ENCODE results near the gene DSCAML1. TPM values are rescaled to one million over a fixed set of nuclear protein-coding genes. Genes with fewer than 3 reads are reported as not detected.

Gene DSCAML1
- total RNA-seq, 1 donor from 2014 or later, result 1.3 TPM

DNA sequence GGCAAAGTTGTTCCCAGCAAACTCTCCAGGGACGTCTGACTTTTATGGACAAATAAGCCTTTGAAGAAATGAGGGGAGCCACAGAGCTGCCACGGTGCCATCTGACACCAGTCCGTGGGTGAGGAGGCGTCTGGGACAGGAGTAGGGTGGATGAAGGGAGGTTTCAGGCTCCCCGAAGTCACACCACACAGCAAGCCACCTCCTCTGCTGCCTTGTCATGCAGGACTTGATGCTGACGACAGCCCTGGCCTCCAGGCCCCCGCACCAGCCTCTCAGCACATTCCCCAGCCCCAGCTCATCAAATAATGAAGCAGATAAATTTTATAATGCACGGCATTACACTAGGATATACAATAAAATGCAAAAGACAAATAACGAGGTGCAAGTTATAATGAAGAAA, 312.9 kb downstream of the DSCAML1 start:
- DNase-seq (no peak), ATAC-seq (no peak)
- no peaks in the 10 kb centered on the region for H3K27me3 ChIP-seq
- H3K4me3 ChIP-seq, result no peak overlapping the region
- H3K9me3 ChIP-seq, result no peaks in the 10 kb centered on the region
- intact Hi-C loops (cut with DNase I), result no loop called here
- no peaks in the 10 kb centered on the region for H3K4me1 ChIP-seq
- TF ChIP-seq, protein P1, sequence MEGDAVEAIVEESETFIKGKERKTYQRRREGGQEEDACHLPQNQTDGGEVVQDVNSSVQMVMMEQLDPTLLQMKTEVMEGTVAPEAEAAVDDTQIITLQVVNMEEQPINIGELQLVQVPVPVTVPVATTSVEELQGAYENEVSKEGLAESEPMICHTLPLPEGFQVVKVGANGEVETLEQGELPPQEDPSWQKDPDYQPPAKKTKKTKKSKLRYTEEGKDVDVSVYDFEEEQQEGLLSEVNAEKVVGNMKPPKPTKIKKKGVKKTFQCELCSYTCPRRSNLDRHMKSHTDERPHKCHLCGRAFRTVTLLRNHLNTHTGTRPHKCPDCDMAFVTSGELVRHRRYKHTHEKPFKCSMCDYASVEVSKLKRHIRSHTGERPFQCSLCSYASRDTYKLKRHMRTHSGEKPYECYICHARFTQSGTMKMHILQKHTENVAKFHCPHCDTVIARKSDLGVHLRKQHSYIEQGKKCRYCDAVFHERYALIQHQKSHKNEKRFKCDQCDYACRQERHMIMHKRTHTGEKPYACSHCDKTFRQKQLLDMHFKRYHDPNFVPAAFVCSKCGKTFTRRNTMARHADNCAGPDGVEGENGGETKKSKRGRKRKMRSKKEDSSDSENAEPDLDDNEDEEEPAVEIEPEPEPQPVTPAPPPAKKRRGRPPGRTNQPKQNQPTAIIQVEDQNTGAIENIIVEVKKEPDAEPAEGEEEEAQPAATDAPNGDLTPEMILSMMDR (IDR thresholded peaks at IDR 0.05), result no peak
- H3K36me3 ChIP-seq, result no peaks in the 10 kb centered on the region
- H3K27ac ChIP-seq, result no peak overlapping the region

- TF ChIP-seq, protein P1 (IDR thresholded peaks at IDR 0.05), result no peak
- intact Hi-C loops (cut with DNase I), result no loop called here
- no peak for ATAC-seq
Observed at GRCh38 chr11:117483372-117483771, 313.6 kb downstream of the DSCAML1 start.

GRCh38 chr11:117482881-117483280, 314.1 kb downstream of the DSCAML1 start:
- Histone ChIP-seq H3K9me3 (no peaks in the 10 kb centered on the region), H3K27ac (no peak overlapping the region), H3K36me3 (no peaks in the 10 kb centered on the region), H3K27me3 (no peaks in the 10 kb centered on the region), H3K4me3 (no peak overlapping the region), H3K4me1 (no peaks in the 10 kb centered on the region)
- intact Hi-C loops (cut with DNase I), result no loop called here
- DNase-seq (no peak), ATAC-seq (no peak)
- TF ChIP-seq, protein P1 (IDR thresholded peaks at IDR 0.05), result no peak

More at GRCh38 chr11:117483372-117483771, 313.6 kb downstream of the DSCAML1 start:
- DNase-seq, result no peak
- Histone ChIP-seq H3K4me1 (no peaks in the 10 kb centered on the region), H3K27me3 (no peaks in the 10 kb centered on the region), H3K9me3 (no peaks in the 10 kb centered on the region), H3K4me3 (no peak overlapping the region), H3K27ac (no peak overlapping the region), H3K36me3 (no peaks in the 10 kb centered on the region)

- no peaks in the 10 kb centered on the region for H3K36me3 ChIP-seq
- H3K4me3 ChIP-seq, result no peak overlapping the region
- H3K9me3 ChIP-seq, result no peaks in the 10 kb centered on the region
- intact Hi-C loops (cut with DNase I), result no loop called here
- no peak overlapping the region for H3K27ac ChIP-seq
- TF ChIP-seq, protein P1 (IDR thresholded peaks at IDR 0.05), result no peak
- DNase-seq (no peak), ATAC-seq (no peak)
- H3K27me3 ChIP-seq, result no peaks in the 10 kb centered on the region
- H3K4me1 ChIP-seq, result no peaks in the 10 kb centered on the region
Observed at GRCh38 chr11:117481885-117482284, 315.1 kb downstream of the DSCAML1 start.

DNA sequence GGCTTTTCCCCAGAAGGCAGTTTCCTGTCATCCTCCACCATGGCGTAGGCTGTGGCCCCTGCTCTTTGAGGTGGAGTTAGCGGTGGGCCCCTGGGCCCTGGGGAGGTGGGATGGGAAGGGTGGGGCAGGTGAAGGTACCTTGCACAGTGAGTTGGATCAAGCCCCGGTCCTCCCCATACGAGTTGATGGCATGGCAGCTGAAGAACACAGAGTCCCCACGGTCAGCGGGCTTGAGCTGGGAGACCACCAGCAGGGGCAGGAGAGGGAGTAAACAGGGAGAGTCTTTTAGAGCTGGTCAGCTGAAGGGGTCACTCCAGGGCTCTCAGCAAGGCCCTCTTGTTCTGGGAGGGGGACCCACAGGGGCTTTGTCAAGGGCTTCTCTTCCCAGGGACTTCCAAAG, 316.0 kb downstream of the DSCAML1 start:
- no peaks in the 10 kb centered on the region for H3K4me1 ChIP-seq
- no peaks in the 10 kb centered on the region for H3K9me3 ChIP-seq
- no peak overlapping the region for H3K4me3 ChIP-seq
- no peaks in the 10 kb centered on the region for H3K36me3 ChIP-seq
- intact Hi-C loops (cut with DNase I), result no loop called here
- TF ChIP-seq, protein P1 (IDR thresholded peaks at IDR 0.05), result no peak
- no peaks in the 10 kb centered on the region for H3K27me3 ChIP-seq
- no peak for ATAC-seq
- DNase-seq, result no peak
- no peak overlapping the region for H3K27ac ChIP-seq

- no peaks in the 10 kb centered on the region for H3K27me3 ChIP-seq
- DNase-seq, result no peak
- TF ChIP-seq, protein P1 (IDR thresholded peaks at IDR 0.05), result no peak
- H3K36me3 ChIP-seq, result no peaks in the 10 kb centered on the region
- ATAC-seq, result no peak
- H3K4me3 ChIP-seq, result no peak overlapping the region
- intact Hi-C loops (cut with DNase I), result no loop called here
- H3K9me3 ChIP-seq, result no peaks in the 10 kb centered on the region
- no peaks in the 10 kb centered on the region for H3K4me1 ChIP-seq
- H3K27ac ChIP-seq, result no peak overlapping the region
Observed at GRCh38 chr11:117480221-117480620, 316.8 kb downstream of the DSCAML1 start.
